AG09319 (cell line): ENCODE results near the gene FGGY.

Experiments
- DNase-seq: peaks from one replicate; pipeline ENCODE4 v3.0.0-alpha.2; 2010; ENCODE audit warnings: low read depth; ENCODE audit errors: extremely low read depth
- TF ChIP-seq, protein P1 (sequence below): IDR thresholded peaks from 2 replicates; pipeline ENCODE4 v1.5.1; 2011; ENCODE audit warnings: low read depth, mild to moderate bottlenecking, inconsistent platforms, low read length, moderate library complexity

Gene FGGY

DNA sequence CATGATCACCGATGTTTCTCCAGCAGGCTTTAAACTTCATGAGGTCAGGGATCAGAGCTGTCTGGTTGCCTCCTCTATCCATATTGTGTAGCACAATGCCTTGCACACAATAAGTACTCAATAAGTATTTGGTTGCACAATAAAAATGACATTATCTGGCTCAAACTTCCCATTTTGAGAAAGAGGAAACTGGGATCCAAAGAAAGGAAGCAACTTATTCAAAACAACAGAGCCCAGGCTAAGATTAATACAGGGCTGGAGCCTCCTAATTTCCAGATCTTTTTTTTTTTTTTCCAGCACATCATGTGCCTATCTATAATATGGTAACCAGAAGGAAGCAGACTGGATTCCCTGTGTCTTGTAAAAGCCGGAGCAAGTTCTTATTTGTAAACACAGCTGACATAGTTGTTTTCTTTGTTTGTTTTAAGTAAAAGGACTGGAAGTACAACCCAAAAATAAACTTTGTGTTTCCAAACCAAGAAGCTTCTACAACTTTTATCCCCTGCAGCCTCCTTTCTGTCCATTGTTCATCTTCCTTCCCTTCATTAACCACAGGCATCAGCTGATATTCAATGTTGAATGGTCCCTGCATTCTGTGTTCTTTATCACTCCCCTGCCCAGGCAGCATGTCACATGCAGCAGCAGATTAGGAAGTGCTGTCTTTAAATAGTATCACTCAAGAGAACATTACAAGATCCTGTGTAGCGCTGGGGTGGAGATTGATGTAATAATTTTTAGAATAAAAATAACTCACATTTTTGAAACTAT lies 446.6 kb downstream of the FGGY start:
- TF ChIP-seq, protein P1, sequence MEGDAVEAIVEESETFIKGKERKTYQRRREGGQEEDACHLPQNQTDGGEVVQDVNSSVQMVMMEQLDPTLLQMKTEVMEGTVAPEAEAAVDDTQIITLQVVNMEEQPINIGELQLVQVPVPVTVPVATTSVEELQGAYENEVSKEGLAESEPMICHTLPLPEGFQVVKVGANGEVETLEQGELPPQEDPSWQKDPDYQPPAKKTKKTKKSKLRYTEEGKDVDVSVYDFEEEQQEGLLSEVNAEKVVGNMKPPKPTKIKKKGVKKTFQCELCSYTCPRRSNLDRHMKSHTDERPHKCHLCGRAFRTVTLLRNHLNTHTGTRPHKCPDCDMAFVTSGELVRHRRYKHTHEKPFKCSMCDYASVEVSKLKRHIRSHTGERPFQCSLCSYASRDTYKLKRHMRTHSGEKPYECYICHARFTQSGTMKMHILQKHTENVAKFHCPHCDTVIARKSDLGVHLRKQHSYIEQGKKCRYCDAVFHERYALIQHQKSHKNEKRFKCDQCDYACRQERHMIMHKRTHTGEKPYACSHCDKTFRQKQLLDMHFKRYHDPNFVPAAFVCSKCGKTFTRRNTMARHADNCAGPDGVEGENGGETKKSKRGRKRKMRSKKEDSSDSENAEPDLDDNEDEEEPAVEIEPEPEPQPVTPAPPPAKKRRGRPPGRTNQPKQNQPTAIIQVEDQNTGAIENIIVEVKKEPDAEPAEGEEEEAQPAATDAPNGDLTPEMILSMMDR: no peak
- no peak for DNase-seq

DNA sequence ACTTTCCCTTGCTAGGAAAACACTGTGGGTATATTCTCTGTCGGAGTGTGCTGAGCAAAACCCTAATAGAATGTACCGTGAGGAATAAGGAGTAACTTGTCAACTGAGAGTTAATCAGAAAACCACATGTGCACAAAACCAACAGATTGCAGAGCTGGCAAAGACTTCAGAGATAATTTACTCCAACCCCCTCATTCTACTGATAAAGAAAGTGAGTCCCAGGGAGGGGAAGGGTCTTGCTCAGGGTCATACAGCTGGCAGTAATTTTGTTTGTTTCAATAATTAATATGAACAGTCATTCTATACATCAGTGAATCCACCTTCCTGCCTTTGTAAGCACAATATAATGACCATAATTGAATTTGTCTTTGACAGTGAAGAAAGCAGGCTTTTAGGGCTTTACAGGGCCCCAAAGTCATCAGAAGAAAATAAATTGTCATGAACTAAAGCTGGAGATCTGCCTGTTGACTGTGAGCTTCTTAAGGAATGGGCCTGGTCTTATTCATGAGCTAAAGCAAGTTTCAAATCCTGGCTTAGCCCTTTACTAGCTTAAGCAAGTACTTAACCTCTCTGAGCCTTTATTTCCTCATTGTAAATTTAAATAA lies 450.6 kb downstream of the FGGY start:
- no peak for DNase-seq

GRCh38 chr1:59748123-59748522 lies 451.2 kb downstream of the FGGY start:
- DNase-seq: no peak
- TF ChIP-seq, protein P1: no peak

More for the DNA sequence above, 450.6 kb downstream of the FGGY start:
- TF ChIP-seq, protein P1: no peak

DNA sequence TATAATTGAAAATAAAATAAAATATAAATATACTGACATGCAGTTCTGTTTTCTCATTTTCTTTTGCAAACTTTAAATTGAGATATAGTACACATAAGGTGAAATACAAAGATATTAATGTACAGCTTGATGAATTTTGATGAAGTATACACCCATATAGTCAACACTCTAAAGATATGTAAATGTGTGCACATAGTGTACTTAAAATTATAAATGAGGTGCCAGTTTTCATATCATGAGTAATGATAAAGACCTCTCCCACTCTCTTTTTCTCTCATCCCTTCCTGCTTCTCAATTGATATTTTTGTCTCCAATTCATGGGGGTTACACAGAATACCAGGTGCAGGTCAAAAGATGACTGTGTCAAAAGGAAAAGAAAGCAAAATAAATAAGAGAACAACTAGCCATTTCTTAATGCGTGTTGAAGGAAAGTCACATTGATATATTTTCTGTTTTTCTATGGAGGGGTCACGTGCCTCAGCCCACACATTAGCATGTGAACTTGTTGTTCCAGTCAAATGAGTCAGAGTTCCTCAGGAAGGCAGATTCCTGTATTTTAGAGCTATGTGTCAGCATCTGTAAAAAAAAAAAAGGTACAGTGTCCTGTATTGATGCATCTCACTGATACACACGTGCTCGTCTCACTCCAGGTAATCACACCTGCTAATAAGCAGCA lies 453.6 kb downstream of the FGGY start:
- DNase-seq: no peak
- TF ChIP-seq, protein P1: no peak

- no peak for DNase-seq
- TF ChIP-seq, protein P1: no peak
These were observed 454.1 kb downstream of the FGGY start for GRCh38 chr1:59751004-59751395.

GRCh38 chr1:59751801-59752200 lies 454.9 kb downstream of the FGGY start:
- TF ChIP-seq, protein P1: no peak
- DNase-seq: no peak
